GM21447 (cell line): ENCODE measurements around the gene TCF12.

Source experiments
- ATAC-seq: cut with Tn5 transposase; IDR thresholded peaks from one replicate; pipeline ENCODE4 v1.9.1; 2021; ENCODE audit not compliant: unreplicated experiment

Gene TCF12

DNA sequence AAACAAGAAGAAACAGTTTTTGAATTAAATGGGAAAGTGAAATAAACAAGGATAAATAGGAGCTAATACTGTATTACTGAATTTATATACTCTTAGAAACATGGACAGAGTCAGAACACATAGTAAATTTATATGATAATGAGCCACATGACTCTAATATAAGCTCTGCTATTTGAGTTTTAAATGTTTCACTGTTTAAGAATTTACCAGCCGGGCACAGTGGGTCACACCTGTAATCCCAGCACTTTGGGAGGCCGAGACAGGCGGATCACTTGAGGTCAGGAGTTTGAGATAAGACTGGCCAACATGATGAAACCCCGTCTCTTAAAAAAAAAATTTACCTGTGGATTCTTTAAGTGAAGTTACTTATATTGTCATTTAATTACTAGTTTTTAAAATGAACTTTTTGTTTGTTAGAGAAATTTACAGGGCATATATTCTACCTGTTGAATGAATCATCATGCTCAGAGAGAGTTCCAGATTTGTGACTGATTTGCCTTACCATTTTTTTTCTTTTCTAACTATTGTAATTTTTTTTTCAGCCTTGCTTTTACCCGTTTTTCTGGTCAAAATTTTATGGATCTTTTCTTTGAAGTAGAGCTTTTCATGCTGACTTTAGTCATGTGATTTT is 125.7 kb downstream of the TCF12 start:
- ATAC-seq: no peak

- no peak for ATAC-seq
These were observed 126.5 kb downstream of the TCF12 start for GRCh38 chr15:57044970-57045369.

DNA sequence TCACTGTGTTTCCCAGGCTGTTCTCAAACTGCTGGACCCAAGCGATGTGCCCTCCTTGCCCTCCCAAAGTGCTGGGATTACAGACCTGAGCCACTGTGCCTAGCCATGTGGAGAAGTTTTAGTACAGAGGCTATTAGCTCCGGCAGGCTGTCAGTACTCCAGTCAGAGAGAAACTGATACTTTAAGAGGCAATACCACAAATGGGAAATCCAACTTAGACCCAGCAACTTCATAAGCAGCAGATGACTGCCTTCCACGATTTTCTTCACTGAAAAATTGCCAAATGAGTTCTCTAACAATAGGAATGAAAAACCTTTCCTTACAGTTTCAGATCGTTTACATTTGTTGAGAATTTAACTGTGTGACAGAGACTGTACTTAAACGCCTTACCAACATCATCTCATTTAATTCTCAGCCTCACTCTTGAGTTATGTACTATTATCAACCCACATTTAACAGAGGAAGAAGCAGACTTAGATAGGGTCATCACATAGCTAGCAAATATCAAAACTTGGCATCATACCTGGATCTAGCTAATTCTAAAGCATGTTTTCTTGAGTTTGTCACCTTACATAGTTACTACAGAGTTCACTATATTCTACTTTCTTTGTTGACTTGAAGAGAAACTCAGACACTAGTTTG is 127.4 kb downstream of the TCF12 start:
- peak; percentile 92 for ATAC-seq

- ATAC-seq: no peak
These were observed 130.6 kb downstream of the TCF12 start for GRCh38 chr15:57048930-57049549.

DNA sequence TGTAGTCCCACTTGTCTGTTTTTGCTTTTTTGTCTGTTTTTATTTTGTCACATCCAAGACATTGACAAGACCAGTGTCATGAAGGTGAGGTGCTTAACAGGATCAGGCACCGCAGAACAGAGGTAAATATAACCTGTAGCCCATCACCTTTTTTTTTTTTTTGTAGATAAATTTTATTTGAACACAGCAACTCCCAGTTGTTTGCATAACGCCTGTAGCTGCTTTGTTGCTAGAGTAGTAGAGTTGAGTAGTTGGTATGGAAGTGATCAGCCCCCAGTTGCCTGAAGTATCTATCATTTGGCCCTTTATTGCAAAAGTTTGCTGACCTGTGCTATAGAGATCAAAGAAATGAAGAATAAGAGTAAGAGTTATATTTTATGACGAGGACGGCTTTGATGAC is 135.0 kb downstream of the TCF12 start:
- ATAC-seq: no peak

DNA sequence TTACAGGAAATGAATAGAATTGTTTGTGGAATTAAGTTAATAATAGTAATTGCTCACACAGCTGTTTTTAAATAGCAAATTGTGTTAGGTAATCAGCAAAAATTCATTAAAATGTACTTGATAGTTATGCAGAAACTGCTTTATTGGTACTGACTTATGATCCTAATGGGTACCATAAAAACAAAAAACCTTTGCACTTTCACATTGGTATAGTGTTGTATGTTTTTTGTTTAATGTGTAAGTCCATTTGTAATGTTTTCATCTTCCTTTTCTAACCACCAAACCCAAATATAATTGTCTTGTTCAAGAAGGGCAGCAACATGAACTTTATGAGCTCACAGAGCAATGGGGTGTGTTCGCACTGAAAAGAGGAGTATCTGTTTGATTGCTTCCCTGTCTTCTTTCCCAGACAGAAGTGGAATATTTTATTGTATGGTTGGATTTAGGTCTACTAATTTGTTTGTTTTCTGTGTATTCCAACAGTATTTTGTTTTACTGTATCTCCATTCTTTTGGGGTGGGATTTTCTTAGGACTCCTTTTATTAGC is 135.8 kb downstream of the TCF12 start:
- no peak for ATAC-seq

DNA sequence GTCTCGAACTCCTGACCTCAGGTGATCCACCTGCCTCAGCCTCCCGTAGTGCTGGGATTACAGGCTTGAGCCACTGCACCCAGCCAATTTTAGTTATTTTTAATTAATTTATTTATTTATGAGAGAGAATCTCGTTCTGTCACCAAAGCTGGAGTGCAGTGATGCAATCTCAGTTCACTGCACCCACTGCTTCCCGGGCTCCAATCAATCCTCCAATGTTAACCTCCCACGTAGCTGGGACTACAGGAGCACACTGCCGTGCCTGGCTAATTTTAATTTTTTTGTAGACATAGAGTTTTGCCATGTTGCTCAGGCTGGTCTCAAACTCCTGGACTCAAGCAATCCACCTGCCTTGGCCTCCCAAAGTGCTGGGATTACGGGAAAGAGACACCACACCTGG is 137.9 kb downstream of the TCF12 start:
- ATAC-seq: no peak

GRCh38 chr15:57057134-57057930 is 138.9 kb downstream of the TCF12 start:
- no peak for ATAC-seq

DNA sequence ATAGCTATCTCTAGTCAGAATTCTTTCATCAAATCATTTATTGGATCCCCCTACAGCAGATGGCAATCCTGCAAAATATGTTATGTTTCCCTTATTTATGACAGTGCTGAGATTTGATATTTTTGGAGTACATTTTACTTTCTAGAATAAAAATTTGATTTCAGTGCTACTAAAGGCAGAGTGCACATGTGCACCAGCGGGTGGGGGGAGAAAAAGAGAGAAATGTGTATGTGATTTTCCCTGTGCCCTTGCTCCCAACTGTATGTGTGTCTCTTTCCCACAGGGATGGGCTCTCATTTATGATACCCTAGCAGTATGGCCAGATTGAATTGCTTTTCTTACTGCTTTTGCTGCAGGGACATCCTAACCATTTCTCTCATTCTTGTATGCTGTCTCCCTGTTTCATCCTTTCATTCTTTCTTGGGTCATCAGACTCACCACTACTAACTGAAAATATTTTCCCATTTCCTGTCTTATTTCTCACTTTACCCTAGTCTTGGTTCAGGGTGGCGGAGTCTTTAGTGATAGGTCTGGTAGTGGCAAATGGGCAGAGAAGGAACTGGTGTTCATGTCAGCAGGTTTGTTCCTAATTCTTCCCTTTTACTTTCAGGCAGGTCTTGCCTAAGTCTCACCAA is 140.7 kb downstream of the TCF12 start:
- ATAC-seq: no peak

DNA sequence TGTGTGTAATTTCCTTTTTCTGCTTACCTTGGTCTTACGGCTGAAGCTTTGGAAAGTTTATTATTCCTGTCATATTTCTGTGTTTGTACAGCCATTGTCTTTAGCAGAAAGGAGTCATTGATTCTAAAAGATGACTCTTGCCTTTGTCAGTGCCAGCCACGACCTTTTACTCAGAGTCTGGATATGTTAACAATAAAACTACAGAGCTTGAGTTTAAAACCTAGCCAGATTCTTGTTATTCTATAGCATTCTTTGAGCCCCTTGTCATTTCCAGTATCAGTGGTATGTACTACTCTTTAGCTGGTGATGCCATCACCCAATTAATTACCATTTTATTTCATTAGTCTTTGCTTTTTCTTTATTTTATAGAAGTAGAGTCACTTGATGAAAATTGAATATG is 142.4 kb downstream of the TCF12 start:
- no peak for ATAC-seq

DNA sequence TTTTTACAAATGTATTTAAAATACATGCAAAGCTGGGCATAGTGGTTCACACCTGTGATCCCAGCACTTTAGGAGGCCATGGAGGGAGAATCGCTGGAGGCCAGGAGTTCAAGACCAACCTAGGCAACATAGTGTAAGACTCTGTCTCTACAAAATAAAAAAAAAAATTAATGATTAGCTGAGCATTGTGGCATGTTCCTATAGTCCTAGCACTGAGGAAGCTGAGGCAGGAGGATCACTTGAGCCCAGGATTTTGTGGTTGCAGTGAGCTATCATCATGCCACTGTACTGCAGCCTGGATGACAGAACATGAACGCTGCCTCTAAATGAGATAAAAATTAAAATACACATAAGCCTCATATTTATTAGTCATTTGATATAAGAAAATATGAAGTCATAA is 142.8 kb downstream of the TCF12 start:
- no peak for ATAC-seq

- no peak for ATAC-seq
These were observed 143.3 kb downstream of the TCF12 start for GRCh38 chr15:57061696-57062095.

DNA sequence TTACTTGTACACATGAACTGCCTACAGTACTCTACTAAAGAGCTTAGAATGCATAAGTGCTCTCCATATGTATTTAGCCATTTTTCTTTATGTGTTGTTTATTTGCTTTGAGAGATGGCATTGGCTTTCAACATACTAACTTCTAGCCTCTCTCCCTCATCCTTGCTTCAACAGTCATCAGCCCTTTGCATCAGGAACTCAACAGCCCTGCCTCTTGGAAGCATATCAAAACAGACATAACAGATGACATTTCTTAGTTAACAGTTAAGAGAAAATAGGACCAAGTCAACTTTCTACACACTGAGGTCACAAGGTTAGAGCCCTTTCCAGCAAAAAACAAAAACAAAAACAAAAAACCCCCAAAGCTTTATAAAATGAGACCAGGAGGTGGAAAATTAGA is 145.6 kb downstream of the TCF12 start:
- ATAC-seq: no peak

GRCh38 chr15:57069423-57069822 is 151.0 kb downstream of the TCF12 start:
- no peak for ATAC-seq

GRCh38 chr15:57070674-57071073 is 152.2 kb downstream of the TCF12 start:
- ATAC-seq: no peak

DNA sequence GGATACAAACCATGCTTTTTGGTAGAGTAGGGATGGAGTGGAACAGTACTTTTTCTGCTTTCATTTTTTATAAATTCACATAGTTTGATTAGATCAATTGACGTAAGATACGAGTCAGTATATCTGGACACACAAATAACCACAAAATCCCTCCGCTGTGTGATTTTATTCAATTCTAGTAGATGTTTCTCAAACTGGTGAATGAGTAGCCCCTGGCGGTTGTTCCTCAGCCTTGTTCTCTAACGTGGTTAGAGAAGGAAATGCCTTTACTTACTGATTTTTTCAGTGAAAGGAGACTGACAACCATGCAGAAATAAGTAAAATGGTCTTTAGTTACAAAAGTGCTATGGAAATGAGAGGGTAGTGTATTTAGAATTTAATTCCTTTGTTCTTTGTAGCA is 161.0 kb downstream of the TCF12 start:
- no peak for ATAC-seq

GRCh38 chr15:57079931-57080620 is 161.6 kb downstream of the TCF12 start:
- ATAC-seq: no peak

DNA sequence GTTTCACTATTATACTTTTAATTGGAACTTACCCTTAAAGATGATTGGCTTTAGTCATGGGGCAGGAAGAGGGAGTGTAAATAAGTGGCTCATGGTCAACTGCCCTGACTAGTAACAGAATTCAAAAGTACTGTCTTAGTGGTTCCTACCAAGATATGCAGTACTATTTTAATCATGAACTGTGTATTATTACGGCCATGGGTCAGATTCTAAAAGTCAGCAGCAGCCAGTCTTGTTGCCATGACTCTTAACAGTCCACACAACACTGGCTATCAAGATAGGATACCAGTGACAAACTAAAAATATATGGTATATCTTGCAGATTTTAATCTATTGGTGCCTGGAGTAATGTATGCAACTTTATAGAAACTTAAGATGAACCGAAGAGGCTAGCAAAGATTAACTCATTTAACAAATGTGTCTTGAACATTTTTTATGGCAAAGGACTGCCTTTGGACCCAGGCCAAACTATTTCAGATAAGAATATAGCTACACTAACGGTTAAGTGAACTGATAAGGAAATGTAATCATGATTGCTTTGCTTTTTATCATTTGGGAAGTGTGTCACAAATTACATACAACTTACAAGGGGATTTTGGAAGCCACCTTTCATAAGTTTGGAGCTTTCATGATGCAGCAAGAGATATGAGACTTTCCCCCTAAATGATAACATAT is 163.7 kb downstream of the TCF12 start:
- ATAC-seq: no peak

GRCh38 chr15:57084192-57084591 is 165.7 kb downstream of the TCF12 start:
- no peak for ATAC-seq

- no peak for ATAC-seq
These were observed 166.8 kb downstream of the TCF12 start for GRCh38 chr15:57085267-57085666.
